ENCODE measurements around the gene AP3B2.
"Not testable (repeated sequence)": the region's sequence is repeated elsewhere in the genome, so short reads cannot be mapped to it uniquely, and the experiment has no call there.

The AP3B2 gene, protein sequence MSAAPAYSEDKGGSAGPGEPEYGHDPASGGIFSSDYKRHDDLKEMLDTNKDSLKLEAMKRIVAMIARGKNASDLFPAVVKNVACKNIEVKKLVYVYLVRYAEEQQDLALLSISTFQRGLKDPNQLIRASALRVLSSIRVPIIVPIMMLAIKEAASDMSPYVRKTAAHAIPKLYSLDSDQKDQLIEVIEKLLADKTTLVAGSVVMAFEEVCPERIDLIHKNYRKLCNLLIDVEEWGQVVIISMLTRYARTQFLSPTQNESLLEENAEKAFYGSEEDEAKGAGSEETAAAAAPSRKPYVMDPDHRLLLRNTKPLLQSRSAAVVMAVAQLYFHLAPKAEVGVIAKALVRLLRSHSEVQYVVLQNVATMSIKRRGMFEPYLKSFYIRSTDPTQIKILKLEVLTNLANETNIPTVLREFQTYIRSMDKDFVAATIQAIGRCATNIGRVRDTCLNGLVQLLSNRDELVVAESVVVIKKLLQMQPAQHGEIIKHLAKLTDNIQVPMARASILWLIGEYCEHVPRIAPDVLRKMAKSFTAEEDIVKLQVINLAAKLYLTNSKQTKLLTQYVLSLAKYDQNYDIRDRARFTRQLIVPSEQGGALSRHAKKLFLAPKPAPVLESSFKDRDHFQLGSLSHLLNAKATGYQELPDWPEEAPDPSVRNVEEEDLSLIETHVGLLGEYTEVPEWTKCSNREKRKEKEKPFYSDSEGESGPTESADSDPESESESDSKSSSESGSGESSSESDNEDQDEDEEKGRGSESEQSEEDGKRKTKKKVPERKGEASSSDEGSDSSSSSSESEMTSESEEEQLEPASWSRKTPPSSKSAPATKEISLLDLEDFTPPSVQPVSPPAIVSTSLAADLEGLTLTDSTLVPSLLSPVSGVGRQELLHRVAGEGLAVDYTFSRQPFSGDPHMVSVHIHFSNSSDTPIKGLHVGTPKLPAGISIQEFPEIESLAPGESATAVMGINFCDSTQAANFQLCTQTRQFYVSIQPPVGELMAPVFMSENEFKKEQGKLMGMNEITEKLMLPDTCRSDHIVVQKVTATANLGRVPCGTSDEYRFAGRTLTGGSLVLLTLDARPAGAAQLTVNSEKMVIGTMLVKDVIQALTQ

DNA sequence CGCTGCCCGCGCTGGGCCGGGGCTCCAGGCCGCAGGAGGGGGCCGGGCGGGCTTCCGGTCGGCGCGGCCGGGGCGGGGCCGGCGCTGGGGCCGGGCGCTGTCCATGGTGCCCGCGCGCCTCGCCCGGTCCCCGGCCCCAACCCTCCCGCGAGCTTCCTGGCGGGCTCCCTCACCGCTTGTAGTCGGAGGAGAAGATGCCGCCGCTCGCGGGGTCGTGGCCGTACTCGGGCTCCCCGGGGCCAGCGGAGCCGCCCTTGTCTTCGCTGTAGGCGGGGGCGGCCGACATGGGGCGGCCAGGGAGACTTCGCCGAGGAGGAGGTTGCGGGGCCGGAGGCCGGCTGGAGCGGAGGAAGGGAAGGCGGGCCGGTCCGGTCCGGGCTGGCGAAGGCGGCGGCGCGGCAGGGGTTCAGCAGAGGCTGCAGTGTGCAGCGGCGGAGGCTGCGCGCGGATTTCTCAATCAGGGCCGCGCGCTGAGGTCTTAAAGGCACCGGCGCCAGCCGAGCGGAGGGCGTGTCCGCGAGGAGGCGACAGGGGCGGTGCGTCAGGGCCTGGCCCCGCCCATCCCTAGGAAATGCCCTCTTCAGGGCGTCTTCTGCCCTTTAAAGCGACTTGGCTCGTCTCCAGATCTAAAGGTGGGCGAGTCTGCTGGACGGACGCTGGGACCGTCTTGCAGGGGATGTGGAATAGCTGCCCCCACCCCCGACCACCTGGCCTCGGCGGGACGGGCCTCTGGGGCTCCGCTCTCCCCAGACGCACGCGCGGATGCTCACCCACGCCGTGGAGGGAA is at the start of gene AP3B2:
Gene AP3B2 (minus strand): TSS at position 455 of the 787 bp plus-strand sequence. CDS start 169 bp downstream, at position 286.
- peak; percentile 26 for DNase-seq (ENCODE audit: low read depth)

DNA sequence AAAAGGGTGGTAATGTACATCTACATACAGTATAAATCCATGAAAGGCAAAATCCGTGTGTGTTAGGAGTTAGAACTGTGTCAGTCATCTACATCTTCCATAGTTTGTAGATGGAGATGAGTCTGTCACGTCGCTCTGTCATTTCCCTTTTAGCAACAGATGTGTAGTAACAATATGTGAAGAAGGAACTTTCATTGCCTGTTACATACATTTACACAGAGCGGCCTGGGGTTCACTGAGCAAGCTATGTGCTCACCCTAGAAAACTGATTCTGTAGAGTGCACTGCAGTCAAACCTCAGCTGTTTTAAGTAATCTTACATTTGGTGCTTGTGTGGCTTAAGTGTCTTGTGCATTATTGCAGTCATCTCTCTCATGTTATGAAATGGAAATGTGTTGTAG is 41.6 kb upstream of the AP3B2 start:
- no peak for DNase-seq (ENCODE audit: low read depth)

DNA sequence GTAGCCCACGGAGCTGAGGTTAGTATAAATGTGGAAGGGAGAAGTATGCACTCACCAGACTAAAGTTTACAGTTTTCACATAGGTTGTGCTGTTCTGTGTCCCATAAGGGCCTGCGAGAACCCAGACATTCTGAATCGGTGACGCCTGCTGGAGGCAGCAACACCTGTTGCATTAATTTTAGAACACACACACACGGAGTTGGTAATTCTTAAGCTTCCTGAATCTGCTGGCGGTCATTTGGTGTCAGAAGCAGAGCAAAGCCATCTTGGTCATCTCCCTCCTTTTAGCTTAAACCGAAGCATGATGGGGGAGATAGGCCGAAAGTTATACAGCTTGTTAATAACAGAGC is 41.1 kb upstream of the AP3B2 start:
- no peak for DNase-seq (ENCODE audit: low read depth)

DNA sequence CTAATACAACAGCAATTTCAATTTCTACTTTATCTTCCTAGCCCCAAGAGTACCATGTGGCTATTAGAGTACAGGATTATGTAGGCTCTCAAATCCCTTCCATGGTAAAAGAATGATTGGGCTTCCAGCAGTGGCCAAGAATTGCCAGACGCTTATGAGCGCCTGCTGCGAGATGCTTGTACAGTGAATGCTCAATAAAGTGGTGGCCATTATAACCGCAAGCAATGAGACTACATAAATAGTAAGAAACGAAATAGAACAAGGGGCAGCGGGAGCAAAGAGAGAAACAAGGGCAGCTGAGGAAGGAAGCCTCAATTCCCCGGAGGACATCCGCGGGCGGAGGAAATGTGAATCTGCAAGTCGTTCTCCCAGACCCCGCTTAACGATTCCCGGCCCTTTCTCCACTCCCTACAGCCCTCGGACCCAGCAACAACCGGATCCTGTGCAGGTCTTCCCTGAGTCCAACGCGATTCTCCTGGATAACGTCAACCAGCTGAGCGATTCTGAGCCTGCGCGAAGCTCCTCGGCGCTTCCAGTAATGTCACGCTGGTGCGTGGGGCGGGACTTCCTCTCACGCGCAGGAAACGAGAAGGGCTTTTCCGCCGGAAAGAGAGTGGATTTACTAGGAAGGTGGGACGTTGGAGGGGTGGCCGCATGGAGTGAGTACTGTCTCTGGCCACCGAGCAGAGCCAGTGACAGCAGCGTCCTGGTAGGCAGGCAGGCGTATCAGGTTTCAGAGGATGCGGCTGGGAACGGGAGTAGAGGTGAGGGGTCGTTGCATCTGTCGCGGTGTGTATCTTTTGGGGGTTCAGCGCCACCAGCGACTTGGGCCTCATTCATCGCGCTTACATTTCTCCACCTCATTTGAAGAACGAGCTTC is 40.5 kb upstream of the AP3B2 start:
- peak; percentile 95 for DNase-seq (ENCODE audit: low read depth)

DNA sequence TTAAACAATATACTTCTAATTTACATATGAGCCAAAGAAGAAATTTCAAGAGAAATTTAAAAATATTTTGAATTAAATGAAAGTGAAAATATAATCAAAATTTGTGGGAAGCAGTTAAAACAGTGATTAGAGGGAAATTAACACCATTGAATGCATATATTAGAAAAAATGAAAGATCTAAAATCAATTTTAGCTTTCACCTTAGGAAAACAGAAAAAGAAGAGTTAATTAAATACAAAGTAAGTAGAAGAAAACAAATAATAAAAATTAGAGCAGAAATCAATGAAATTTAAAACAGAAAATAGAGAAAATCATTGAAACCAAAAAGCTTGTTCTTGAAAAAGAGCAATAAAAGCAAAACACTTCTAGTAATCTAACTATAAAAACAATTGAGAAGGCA is 38.6 kb upstream of the AP3B2 start:
- DNase-seq (ENCODE audit: low read depth), result no peak

DNA sequence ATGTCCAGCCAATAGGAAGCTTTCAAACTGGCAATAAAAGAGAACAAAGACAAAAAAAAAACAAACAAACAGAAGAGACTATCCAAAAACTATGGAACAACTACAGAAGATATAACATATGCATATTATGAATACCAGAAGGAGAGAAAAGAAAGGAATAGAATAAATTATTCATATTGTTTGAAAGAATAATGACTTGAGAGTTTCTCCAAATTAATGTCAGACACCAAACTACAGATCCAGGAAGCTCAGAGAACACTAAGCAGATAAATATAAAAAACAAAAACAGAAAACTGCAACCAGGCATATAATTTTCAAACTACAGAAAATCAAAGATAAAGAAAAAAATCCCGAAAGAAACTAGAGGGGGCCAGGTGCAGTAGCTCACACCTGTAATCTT is 34.1 kb upstream of the AP3B2 start:
- no peak for DNase-seq (ENCODE audit: low read depth)

DNA sequence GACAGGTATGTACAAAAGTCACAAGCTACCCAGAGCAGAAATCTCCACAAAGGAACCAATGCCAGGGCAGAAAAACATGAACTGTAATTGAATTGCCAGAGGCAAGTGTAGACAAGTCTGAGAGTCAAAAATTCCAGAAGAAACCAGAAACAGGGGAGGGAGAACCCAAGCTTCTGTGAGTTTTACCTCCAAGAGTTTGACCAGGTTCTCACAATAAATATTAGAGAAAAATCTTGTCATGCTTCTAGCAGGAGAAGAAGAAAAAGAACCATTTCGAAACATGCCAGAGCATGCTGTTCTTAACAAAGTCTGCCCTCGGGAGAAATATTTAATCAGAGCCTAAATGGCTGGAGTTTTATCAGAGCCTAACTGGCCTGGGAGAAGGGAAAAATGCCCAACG is 32.5 kb upstream of the AP3B2 start:
- no peak for DNase-seq (ENCODE audit: low read depth)

DNA sequence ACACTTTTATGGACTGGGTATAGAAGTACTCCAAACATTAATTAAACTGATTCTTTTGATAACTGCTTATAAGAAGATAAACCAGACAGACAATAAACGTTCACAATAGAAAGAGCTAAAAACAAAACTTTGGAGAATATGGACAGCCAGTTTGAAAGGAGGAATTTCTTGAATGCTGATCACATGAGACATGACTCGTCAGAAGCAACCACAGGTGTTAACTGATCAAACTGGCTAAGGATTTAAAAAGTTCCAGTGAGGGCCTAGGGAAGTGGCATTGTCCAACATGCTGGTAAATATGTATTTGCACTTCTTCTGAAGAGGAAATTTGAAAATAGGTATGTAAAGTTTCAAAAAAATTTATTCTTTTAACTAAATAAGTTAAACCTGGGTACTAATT is 29.4 kb upstream of the AP3B2 start:
- no peak for DNase-seq (ENCODE audit: low read depth)

DNA sequence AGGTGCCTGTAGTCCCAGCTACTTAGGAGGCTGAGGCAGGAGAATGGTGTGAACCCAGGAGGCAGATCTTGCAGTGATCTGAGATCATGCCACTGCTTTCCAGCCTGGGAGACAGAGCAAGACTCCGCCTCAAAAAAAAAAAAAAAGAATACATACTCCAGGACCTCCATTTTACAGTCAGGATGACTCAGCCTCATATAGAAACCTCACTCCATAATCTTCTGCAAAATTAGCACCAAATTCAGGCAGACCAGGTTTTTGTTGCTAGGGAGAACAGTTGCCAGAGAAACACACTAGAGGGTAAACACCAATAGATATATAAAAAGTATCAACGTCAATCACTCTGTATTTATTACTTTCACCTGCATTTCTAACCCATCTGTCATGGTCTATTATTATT is 28.3 kb upstream of the AP3B2 start:
- DNase-seq (ENCODE audit: low read depth), result no peak

DNA sequence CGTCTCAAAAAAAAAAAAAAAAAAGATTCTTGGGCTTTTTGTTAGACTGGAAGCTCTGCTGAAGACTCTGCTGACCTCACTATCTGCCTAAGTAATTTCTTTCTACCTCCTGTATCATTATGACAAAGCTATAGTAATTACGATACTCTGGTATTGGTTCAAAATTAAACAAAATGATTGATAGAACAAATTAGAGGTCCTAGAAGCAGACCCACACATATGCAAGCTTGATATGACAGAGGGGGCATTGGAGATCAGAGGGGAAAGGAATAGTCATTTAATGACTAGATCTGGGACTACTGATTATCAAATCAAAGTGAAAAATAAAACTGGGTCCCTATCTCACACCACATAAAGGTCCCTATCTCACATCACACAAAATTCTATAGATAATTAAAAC is 21.9 kb upstream of the AP3B2 start:
- DNase-seq (ENCODE audit: low read depth), result no peak

DNA sequence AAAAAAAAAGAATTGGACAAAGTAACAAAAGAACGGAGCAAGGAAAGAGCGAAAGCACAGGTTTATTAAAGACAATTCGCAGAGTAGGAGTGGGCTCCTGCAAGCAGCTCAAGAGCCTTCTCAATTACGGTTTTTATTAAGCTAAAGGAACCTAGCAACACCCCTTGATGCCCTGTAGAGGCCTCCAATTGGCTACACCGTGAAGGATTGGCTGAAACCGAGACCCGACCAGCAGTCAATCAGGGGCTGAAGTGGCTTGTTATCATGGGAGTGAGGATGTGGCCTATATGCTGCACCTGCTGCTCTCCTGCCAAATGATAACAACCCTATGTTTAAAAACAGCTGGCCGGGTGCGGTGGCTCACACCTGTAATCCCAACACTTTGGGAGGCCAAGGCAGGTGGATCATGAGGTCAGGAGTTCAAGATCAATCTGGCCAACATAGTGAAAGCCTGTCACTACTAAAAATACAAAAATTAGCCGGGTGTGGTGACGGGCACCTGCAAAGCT is 20.4 kb upstream of the AP3B2 start:
- no peak for DNase-seq (ENCODE audit: low read depth)

DNA sequence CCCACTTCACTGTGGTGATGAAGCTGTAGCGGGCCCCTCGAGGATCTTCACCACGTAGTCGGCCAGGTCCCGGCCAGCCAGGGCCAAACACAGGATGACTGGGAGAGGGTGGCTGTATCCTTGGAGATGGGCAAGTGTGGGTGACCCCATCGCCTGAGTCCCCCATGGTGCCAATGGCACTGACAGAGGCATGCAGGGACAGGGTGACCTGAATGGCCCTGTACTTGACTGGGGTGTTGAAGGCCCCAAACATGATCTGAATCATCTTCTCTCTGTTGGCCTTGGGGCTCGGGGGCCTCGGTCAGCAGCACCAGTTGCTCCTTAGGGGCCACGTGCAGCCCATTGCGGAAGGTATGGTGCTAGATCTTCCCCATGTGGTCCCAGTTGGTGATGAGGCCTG is 17.1 kb upstream of the AP3B2 start:
- no peak for DNase-seq (ENCODE audit: low read depth)

DNA sequence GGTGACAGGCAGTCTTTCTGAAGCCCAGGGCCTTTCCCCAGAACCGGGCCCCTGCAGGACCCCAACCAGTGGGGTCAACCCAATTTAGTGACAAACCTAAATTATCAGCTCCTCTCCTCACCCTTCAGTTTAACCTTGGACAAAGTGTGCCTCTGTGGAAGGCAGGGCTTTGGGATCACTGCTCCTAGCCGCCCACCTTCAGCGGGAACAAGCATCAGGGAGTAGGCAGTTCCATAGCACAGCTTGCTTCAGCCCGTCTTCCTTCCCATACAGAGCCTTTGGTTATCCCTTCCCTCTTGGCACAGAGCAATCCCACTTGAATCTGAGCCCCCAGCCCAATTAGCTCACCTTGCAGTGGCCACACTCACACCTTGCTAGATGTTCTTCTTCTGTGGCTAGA is 5.3 kb upstream of the AP3B2 start:
- no peak for DNase-seq (ENCODE audit: low read depth)

DNA sequence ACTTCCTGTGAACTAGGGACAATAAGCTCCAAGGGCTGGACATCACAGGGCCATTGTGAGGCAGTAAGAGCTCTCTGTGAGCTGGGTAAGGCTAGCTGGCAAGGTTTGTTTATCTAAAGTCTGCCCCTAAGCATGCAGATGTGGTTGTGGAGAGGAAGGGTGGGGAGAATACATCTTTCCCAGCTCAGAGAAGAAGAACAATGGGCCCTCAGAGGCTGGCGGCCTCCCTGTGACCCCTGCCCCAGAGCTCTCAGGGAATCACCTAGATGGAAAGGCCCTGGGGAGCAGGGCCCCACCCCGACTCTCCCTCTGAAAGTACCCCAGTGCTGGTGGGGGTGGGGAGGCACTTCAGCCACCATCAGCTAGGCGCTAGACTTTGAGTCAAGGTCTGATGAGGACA is 4.3 kb upstream of the AP3B2 start:
- no peak for DNase-seq (ENCODE audit: low read depth)

DNA sequence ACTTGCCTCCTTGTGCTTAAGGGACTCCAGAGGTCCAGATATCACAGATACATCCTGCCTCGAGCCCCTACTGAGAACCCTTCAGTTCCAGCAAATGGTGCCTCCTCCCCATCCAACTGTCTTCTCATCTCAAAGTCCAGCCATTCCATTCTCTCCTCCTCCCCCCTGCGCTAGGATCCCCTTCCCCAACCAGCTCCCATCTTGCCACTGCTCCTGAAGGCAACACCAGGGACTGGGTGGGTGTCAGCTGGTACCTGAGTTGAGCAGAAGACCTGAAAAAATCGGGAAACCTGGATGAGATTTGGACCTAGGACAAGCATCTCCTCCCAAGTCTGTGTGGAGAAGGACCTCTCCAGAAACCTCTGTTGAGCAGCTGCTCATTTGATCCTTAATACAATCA is 2.4 kb upstream of the AP3B2 start:
- DNase-seq (ENCODE audit: low read depth), result no peak

DNA sequence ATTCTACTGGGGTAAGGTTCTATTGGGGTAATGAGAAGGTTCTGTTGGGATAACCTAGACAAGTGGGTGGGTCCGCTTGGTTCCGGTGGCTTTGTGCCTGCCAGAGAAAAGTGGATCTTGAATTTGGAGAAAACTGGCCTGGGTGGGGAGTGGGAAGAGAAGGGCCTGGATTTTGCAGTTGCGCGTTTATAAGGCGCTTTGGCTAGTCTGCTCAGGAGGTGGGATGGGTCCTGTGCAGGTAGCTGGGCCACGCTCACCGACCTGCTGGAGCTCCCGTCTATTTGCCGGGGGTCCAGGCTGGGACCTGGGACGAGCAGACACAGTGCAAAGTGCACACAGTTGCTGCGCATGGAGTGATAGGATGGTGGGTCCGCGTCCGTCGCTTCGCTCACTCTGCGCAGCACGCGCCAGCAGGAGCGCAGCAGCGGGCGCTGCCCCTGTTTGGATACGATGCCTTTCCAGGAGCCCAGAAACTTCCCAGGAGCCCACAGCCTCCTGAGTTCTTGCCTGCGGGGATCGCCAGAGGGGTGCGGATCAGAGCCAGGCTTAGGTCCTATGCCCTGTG is 1.3 kb upstream of the AP3B2 start:
- no peak for DNase-seq (ENCODE audit: low read depth)

DNA sequence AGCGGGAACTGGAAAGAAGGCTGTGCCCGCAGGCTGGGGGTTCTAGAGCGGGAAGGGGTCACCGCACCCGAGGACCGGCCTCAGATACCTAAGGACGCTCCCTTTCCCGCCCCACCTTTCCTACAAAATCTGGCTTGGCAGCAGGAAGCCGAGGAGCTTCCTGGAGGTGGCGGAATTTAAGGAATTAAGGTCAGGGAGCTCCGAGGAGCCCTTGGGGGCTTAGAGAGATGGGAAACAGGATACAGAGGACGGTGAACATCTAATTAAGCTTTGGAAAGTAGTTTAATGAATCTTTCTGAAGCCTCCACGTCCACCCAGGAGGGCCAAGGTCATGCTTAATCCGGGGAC is 507 bp upstream of the AP3B2 start:
- DNase-seq (ENCODE audit: low read depth), result no peak

DNA sequence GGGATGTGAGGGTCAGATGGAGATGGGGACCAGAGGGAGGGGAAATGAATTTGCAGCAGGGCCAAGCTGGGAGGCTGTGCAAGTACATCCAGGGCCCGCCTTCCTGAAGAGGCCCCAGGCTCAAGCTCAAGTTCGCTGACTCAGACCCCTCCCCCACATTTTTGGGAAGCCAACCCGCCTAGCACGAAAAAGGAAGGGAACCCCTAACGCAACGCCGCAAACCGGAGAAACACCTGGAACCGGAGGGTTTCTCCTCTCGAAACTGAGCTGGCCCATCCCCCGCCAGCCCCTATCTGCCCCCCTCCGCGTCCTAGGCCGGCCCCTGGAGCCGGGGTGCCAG is 624 bp downstream of the AP3B2 start:
- no peak for DNase-seq (ENCODE audit: low read depth)

DNA sequence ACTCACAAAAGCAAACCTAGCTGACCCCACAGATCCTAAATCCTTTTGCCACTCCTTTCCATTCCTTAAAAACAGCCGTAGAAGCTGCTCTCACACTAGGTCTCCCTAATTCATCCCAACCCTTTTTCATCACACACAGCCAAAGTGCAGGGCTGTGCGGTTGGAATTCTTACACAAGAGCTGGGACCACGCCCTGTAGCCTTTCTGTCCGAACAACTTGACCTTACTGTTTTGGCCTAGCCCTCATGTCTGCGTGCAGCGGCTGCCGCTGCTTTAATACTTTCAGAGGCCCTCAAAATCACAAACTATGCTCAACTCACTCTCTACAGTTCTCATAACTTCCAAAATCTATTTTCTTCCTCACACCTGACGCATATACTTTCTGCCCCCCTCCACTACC is 3.8 kb downstream of the AP3B2 start:
- not testable (repeated sequence) for DNase-seq (ENCODE audit: low read depth)

DNA sequence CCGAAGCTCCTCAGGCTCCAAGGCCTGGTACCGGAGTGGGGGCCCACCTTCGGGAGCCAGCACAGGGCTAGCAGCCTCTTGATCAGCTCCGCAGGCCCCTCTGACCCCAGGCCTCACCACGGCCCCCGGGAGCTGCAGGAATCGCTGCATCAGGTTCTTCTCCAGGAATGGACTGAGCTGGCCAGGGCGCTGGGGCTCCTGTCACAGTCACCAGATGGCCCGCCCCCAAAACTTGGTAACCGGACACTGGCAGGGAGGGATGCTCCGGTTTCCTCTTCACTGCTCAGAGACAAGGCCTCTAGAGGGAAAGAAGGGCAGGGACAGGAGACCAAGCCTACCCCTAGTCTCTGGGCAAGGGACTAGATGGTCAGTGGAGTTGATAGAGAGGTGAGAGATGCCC is 9.9 kb downstream of the AP3B2 start:
- no peak for DNase-seq (ENCODE audit: low read depth)
